Thymus (tissue), 11 donors: ENCODE results near the gene NKAIN2. TPM values are rescaled to one million over a fixed set of nuclear protein-coding genes. Genes with fewer than 3 reads are reported as not detected.

Experiments
- DNase-seq, 9 donors: peaks; one replicate each; pipeline ENCODE4 v3.0.0-alpha.2; 2013; ENCODE audit warnings: low spot score in 9 of 9, low read depth in 6 of 9, missing footprints in 1 of 9
- H3K27ac ChIP-seq, 2 donors: one replicate each; pipeline ENCODE4 v1.5.1; 2013; ENCODE audit warnings: control low read depth in 1 of 2, low read depth in 1 of 2, low read length in 1 of 2, mild to moderate bottlenecking in 1 of 2, moderate library complexity in 1 of 2
- H3K27me3 ChIP-seq, 2 donors: one replicate each; pipeline ENCODE4 v1.5.1; 2013; ENCODE audit warnings: low read length in 1 of 2; ENCODE audit not compliant: control insufficient read depth in 2 of 2, insufficient read depth in 1 of 2
- H3K36me3 ChIP-seq, 2 donors: one replicate each; pipeline ENCODE4 v1.5.1; 2013; ENCODE audit warnings: low read length in 1 of 2, mild to moderate bottlenecking in 1 of 2, moderate library complexity in 1 of 2; ENCODE audit not compliant: control insufficient read depth in 2 of 2, insufficient read depth in 2 of 2
- H3K4me1 ChIP-seq, 2 donors: one replicate each; pipeline ENCODE4 v1.5.1; 2013; ENCODE audit warnings: low read length in 2 of 2; ENCODE audit not compliant: control insufficient read depth in 2 of 2, insufficient read depth in 2 of 2
- H3K4me3 ChIP-seq, 2 donors: one replicate each; pipeline ENCODE4 v1.5.1; 2013; ENCODE audit warnings: low read length in 2 of 2, control low read depth in 1 of 2, mild to moderate bottlenecking in 1 of 2
- H3K9me3 ChIP-seq, 2 donors: one replicate each; pipeline ENCODE4 v1.5.1; 2013; ENCODE audit warnings: low read length in 1 of 2, mild to moderate bottlenecking in 1 of 2; ENCODE audit not compliant: control insufficient read depth in 2 of 2, insufficient read depth in 1 of 2
- WGBS: extraction: QIAGEN DNeasy Blood & Tissue Kit; methylation state at CpG from one replicate; pipeline ENCODE4 v1.1.7; 2013; 5-methylcytosine and 5-hydroxymethylcytosine counted together
- polyA plus RNA-seq: library from polyadenylated mRNA; stranded (reverse); fragments of 200-250 nt; gene quantifications from one replicate; pipeline ENCODE4 v1.2.3, GENCODE V29; 2013
- total RNA-seq: library from RNA; stranded (reverse); fragments of 120-200 nt; gene quantifications from one replicate; pipeline ENCODE4 v1.2.4, GENCODE V29; 2013
- donor health status: healthy.

NKAIN2 gene
- total and polyA plus RNA-seq, 2 donors = 1.2 to 2.4 TPM

GRCh38 chr6:123990376-123990775, 186.7 kb downstream of the NKAIN2 start:
- H3K4me3 ChIP-seq = no peak overlapping the region
- no peaks in the 10 kb centered on the region for H3K27me3 ChIP-seq
- DNase-seq = no peak
- H3K4me1 ChIP-seq = no peaks in the 10 kb centered on the region
- no peaks in the 10 kb centered on the region for H3K9me3 ChIP-seq
- WGBS = 49% methylated on average over 2 of the region's 2 CpGs
- H3K27ac ChIP-seq = no peak overlapping the region
- no peaks in the 10 kb centered on the region for H3K36me3 ChIP-seq

- H3K27me3 ChIP-seq = no peaks in the 10 kb centered on the region
- WGBS = 90% methylated on average over 3 of the region's 3 CpGs
- DNase-seq = no peak
Observed at GRCh38 chr6:123994168-123994567, 190.5 kb downstream of the NKAIN2 start.

GRCh38 chr6:123994891-123995635, 191.4 kb downstream of the NKAIN2 start:
- H3K27ac ChIP-seq = no peak overlapping the region
- no peaks in the 10 kb centered on the region for H3K36me3 ChIP-seq
- no peak for DNase-seq
- no peaks in the 10 kb centered on the region for H3K27me3 ChIP-seq
- H3K9me3 ChIP-seq = no peaks in the 10 kb centered on the region
- H3K4me3 ChIP-seq = no peak overlapping the region
- no peaks in the 10 kb centered on the region for H3K4me1 ChIP-seq
- 83% methylated on average over 4 of the region's 4 CpGs for WGBS

More at GRCh38 chr6:123994168-123994567, 190.5 kb downstream of the NKAIN2 start:
- Histone ChIP-seq H3K27ac (no peak overlapping the region), H3K4me3 (no peak overlapping the region), H3K36me3 (no peaks in the 10 kb centered on the region), H3K9me3 (no peaks in the 10 kb centered on the region), H3K4me1 (no peaks in the 10 kb centered on the region)

- Histone ChIP-seq H3K36me3 (no peaks in the 10 kb centered on the region), H3K4me1 (no peaks in the 10 kb centered on the region), H3K4me3 (no peak overlapping the region), H3K9me3 (no peaks in the 10 kb centered on the region), H3K27me3 (no peaks in the 10 kb centered on the region), H3K27ac (no peak overlapping the region)
- no peak for DNase-seq
- WGBS = 55% methylated on average over 3 of the region's 3 CpGs
Observed at GRCh38 chr6:123997223-123997622, 193.6 kb downstream of the NKAIN2 start.

- WGBS = 79% methylated on average over 4 of the region's 4 CpGs
- H3K27me3 ChIP-seq = no peaks in the 10 kb centered on the region
- DNase-seq = no peak
- no peaks in the 10 kb centered on the region for H3K9me3 ChIP-seq
- H3K36me3 ChIP-seq = no peaks in the 10 kb centered on the region
- no peak overlapping the region for H3K27ac ChIP-seq
- no peak overlapping the region for H3K4me3 ChIP-seq
- no peaks in the 10 kb centered on the region for H3K4me1 ChIP-seq
Observed at GRCh38 chr6:124002377-124003081, 198.9 kb downstream of the NKAIN2 start.

GRCh38 chr6:124007266-124007665, 203.6 kb downstream of the NKAIN2 start:
- no peaks in the 10 kb centered on the region for H3K27me3 ChIP-seq
- no peak for DNase-seq
- H3K4me1 ChIP-seq = no peaks in the 10 kb centered on the region
- no peaks in the 10 kb centered on the region for H3K9me3 ChIP-seq
- no peak overlapping the region for H3K4me3 ChIP-seq
- H3K36me3 ChIP-seq = no peaks in the 10 kb centered on the region
- H3K27ac ChIP-seq = no peak overlapping the region

GRCh38 chr6:124008000-124008987, 204.6 kb downstream of the NKAIN2 start:
- no peaks in the 10 kb centered on the region for H3K4me1 ChIP-seq
- DNase-seq = no peak
- H3K9me3 ChIP-seq = no peaks in the 10 kb centered on the region
- H3K27ac ChIP-seq = no peak overlapping the region
- H3K36me3 ChIP-seq = no peaks in the 10 kb centered on the region
- no peak overlapping the region for H3K4me3 ChIP-seq
- WGBS = 72% methylated on average over 10 of the region's 10 CpGs
- no peaks in the 10 kb centered on the region for H3K27me3 ChIP-seq

GRCh38 chr6:124008988-124009765, 205.5 kb downstream of the NKAIN2 start:
- no peaks in the 10 kb centered on the region for H3K4me1 ChIP-seq
- H3K27ac ChIP-seq = no peak overlapping the region
- no peak overlapping the region for H3K4me3 ChIP-seq
- H3K27me3 ChIP-seq = no peaks in the 10 kb centered on the region
- H3K36me3 ChIP-seq = no peaks in the 10 kb centered on the region
- WGBS = 95% methylated on average over 6 of the region's 6 CpGs
- H3K9me3 ChIP-seq = no peaks in the 10 kb centered on the region
- DNase-seq = no peak
